Activated CD8-positive, alpha-beta memory T cell treated with anti-CD3 and anti-CD28 coated beads, Interleukin-2, amount 50 U/mL, for 1 hour (primary cell): Measurements from ENCODE around the gene WDR88.
"Not testable (repeated sequence)": the region's sequence is repeated elsewhere in the genome, so short reads cannot be mapped to it uniquely, and the experiment has no call there.

ENCODE experiments used
- DNase-seq: peaks from one replicate; pipeline ENCODE4 v3.0.0-alpha.2; 2020; ENCODE audit errors: extremely low read depth

WDR88 gene

GRCh38 chr19:33171222-33171795 lies 39.4 kb downstream of the WDR88 start:
- no peak for DNase-seq

DNA sequence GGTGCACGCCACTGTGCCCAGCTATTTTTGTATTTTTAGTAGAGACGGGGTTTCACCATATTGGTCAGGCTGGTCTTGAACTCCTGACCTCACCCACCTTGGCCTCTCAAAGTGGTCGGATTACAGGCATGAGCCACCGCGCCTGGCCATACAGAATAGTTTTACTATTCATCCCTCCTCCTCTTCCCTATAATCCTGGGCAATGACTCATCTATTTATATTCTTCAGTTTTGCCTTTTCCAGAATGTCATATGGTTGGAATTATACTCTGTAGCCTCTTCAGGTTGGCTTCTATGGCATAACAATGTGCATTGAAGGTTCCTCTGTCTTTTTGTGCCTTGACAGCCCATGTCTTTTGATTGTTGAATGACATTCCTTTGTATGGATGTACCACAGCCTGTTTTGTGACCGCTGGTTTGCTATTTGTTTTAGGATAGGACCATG lies 40.0 kb downstream of the WDR88 start:
- no peak for DNase-seq

GRCh38 chr19:33174186-33174585 lies 42.3 kb downstream of the WDR88 start:
- DNase-seq, result no peak

- no peak for DNase-seq
Measured at GRCh38 chr19:33175156-33175782, 43.4 kb downstream of the WDR88 start.

DNA sequence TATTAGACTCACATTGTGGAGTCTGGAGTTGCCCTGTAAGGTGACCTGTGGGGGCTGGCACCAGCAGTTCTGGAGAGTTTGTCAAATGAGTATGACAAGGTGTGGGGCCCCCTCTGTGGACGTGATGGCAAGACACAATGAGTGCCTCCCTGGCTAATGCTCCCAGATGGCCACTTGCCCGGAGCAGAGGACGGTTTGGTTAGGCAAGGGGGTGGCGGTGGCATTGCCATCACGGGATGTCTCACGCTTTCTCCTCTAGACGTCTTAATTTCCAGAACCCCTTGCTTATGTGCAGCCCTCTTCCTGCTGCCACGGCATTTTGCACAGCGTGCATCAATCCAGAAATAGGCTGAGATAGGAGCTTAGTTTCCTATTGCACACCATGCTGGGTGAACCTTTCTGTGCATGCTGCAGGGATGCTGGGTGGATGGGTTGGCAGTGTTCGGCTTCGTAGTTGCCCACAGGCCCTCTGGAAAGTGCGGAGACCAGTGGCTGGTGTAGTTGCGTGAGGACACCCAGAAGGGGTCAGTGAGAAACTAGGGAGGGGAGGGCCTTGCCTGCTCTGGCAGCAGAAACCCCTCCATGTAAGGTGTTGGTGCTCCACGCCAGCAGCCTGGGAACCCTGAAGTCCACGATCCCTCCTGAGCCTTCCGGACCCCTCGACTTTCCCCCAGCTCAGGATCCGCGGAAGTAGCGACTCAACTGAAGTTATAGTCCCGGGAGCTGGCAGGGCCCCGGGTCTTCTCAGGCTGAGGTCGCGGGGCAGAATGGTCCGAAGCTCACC lies 44.2 kb downstream of the WDR88 start:
- DNase-seq, result no peak

DNA sequence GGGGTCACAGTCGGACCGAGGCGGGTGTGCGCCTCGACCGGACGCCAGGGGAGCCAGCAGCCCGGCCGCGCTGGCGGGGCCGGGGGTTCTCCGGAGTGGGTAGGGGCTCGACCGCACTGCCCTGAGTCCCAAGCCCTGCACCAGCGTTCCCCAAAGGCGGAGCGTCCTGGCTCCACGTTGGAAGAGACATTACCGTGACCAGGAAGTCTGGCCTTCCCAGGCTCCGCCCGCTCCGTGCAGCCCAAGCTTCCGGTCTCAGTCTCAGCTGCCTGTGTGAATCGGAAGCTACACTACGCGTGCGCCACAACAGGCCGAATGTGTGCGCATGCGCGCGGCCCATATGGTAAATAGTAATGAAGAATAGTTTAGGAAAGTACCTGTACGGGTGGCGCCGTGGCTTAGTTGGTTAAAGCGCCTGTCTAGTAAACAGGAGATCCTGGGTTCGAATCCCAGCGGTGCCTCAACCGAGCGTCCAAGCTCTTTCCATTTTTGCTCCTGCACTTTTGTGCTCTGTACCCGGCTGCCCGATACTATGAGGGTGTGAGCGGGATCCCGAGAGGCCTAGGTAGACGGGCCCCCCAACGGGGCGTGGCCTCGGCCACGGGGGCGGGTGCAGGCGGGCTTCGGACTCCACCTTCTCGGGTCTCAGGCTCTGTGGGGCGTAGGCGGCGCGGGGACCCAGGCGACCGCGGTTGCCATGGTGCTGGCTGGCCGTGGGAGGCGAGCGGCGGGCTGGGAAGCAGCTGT lies 44.9 kb downstream of the WDR88 start:
- DNase-seq, result peak; percentile 81

DNA sequence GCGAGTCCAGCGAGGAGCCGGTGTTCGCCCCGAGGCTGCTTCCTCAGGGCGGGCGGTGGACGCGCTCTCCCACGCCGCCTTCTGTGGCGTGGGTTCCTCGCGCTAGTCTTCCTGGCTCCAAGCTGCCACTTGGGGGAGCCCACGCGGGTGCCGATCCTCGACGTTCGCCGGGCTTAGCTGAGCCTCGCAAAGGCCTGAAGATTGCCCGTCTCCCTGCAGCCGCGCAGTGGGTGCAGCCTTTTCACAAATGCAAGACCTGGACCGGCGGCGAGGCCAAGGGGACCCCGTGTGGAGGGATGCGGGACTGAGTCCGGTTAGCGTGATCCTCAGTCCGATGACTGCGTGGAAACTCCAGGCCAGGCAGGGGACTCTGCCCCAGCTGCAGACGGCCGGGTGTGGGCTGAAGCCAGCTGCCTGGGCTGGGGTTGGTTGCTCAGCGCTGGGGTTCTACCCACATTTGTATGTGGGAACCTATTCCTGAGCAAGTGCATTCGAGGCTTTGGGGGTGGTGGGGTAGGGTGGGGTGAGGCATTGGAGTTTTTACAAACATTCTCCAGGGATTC lies 45.6 kb downstream of the WDR88 start:
- DNase-seq, result peak; percentile 66

DNA sequence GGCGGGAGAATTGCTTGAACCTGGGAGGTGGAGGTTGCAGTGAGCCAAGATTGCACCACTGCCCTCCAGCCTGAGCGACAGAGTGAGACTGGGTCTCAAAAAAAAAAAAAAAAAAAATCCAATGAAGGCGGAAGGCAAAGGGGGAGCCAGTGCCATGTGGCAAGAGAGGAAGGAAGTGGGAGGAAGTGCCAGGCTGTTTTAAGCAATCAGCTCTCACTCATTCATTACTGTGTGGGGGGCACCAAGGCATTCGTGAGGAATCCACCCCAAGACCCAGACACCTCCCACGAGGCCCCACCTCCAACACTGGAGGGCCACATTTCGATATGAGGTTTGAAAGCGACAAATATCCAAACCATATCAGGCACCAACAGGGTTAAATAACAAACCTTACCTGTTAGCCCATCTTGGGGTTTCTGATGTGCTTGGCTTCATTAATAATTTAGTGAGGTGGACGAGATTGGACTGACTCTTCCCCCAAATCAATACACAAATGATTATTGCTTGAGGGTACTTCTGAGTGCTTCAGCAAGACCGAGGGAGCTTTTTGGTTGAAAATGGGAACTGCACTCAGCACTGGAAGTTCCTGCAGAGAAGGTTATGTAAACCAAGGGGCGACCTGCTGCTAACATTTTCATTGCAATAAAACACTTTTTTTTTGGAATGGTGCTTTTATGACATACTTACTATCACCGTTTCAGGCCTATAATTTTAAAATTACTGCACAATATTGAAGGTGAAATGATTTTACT lies 54.7 kb downstream of the WDR88 start:
- no peak for DNase-seq

- DNase-seq, result no peak
Measured at GRCh38 chr19:33187183-33187540, 55.2 kb downstream of the WDR88 start.

GRCh38 chr19:33189453-33189852 lies 57.5 kb downstream of the WDR88 start:
- no peak for DNase-seq

DNA sequence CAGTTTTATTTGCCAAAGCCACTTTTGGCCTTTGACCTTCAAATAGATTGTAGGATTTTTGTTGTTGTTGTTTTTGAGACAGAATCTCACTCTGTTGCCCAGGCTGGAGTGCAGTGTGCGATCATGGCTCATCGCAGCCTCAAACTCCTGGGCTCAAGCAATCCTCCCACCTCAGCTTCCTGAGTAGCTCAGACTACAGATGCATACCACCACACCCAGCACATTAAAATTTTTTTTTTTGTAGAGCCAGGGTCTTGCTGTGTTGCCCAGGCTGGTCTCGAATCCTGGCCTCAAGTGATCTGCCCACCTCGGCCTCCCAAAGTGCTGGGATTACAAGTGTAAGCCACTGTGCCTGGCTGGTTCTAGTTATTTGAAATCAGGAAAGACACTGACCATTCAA lies 59.2 kb downstream of the WDR88 start:
- not testable (repeated sequence) for DNase-seq

DNA sequence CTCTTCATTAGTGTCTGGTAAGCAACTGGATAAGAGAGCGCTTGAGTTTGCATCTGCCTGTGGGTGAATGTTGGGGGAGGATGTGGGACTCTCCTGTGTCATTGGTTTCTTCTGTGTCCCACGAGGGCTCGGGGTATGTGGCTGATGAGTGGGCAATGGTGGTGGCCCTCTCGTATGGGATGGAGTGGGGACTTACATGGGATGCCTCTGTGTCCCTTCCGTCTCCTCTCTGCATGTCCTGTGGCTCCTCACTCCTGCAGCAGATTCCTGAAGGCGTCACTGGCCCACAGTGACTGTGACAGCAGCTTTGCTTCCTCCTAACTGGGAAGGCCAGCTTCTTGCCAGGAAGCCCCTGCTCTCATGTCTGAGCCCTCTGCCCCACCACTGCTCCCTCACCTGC lies 59.6 kb downstream of the WDR88 start:
- no peak for DNase-seq

DNA sequence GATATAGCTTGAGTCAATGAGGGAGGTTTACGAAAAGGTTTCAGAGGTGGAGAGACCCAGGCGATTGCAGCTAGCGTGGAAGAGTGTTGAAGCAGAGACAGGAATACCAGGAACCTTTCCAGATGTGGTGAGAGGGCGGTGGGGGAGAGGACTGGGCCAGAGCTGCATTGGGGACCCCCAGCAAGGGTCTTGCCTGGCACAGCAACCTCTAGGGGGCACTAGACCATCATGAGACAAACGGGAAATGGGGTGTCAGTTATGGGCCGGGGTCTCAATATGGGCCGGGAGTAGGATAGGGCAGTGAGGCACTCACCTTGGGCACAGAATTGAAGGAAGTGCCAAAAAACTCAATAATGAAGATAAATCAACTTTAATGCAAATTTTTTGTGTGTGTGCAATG lies 60.1 kb downstream of the WDR88 start:
- DNase-seq, result no peak

DNA sequence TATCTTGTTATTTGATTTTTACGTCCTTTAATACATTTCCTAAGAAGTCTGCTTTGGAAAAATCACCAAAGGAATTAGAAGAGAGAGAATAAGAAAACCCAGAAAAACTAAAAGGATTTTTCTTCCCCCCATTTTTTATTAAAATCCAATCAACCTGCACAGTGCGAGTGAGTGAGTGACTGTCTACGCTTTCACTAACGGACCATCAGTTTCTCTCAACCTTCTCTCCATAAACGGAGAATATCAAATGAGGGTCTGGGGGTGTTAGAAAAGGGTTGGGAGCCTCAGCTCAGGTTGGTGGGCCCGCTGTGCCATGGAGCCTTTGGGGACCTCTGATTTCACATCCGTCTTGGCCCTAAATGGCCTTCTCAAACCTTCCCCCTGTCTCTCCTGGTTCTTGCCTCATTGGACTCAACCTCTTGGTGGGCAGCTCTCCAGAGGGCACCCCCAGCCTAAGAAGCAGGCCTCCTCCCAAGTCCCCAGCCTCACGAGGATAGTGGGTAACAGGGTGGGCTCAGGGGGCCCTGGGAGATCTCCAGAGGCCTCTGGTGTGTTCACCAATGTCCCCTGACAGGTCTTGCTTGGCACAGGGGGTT lies 61.5 kb downstream of the WDR88 start:
- DNase-seq, result no peak

GRCh38 chr19:33193865-33194362 lies 62.0 kb downstream of the WDR88 start, which contains the start of gene LRP3:
Gene LRP3, plus strand, starts transcription at chr19:33194330. Its CDS starts 456 bp downstream, at chr19:33194786.
- DNase-seq, result no peak

GRCh38 chr19:33194532-33194885 lies 62.6 kb downstream of the WDR88 start:
- DNase-seq, result no peak

GRCh38 chr19:33194886-33195644 lies 63.2 kb downstream of the WDR88 start:
- no peak for DNase-seq

DNA sequence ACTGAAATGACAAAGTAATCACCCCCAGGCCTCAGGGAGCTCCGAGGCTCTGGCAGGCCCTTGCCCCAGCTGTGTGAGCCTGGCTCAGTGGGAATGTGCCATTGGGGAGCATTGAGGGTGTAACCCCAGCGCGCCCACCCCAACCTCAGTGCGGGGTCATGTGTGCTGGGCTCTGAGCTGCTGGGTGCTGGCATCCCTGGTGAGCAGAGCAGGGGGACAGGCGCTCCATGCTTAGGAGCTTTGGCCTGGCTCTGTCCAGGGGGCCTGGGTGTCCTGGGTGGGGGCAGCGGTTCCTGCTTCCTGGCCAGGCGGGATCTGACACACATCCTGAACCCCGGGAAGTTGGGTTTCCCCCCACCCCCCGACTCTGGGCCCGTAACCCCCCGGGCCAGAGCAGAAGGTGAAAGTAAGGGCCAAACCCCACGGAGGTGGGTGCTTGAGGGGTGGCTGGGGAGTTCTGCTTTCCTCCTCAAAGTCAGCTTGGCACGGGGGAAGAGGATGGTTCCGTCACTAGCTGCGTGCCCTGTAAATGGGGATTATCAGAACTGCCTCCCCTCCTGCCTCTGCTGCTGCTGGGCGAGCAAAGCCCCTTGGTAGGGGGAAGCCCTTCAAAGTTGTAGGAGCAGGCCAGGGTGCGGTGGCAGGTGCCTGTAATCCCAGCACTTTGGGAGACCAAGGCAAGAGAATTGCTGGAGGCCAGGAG lies 63.9 kb downstream of the WDR88 start:
- DNase-seq, result no peak

GRCh38 chr19:33196446-33197193 lies 64.7 kb downstream of the WDR88 start:
- no peak for DNase-seq
